Stimulated activated naive B cell treated with anti-CD40 and anti-IgM and Interleukin-4, amounts not matched to agents 10 μg/mL and 1 μg/mL and 100 μg/mL, for 72 hours (primary cell): ENCODE results near the gene PRPF18.
"Not testable (repeated sequence)": the region's sequence is repeated elsewhere in the genome, so short reads cannot be mapped to it uniquely, and the experiment has no call there.

Source experiments
- ATAC-seq, 2 donors: fragments of 150-1000 bp; cut with Tn5 transposase; replicated peaks; 2 replicates each; pipeline ENCODE4 v1.10.0; 2021; ENCODE audit warnings: moderate library complexity in 1 of 2
- DNase-seq: peaks from one replicate; pipeline ENCODE4 v3.0.0; 2021
- H3K27ac Mint-ChIP-seq: one replicate; pipeline ENCODE4 v1.8.0; 2022; ENCODE audit warnings: mild to moderate bottlenecking, mixed read lengths
- H3K27me3 Mint-ChIP-seq, 2 donors: one replicate each; pipeline ENCODE4 v1.8.0; 2022; ENCODE audit warnings: mixed read lengths in 2 of 2
- H3K36me3 Mint-ChIP-seq, 2 donors: one replicate each; pipeline ENCODE4 v1.8.0; 2022; ENCODE audit warnings: mixed read lengths in 2 of 2, mild to moderate bottlenecking in 1 of 2
- H3K4me1 Mint-ChIP-seq, 2 donors: one replicate each; pipeline ENCODE4 v1.8.0; 2022; ENCODE audit warnings: mixed read lengths in 2 of 2, mild to moderate bottlenecking in 1 of 2
- H3K4me3 Mint-ChIP-seq, 2 donors: one replicate each; pipeline ENCODE4 v1.8.0; 2022; ENCODE audit warnings: mild to moderate bottlenecking in 2 of 2, mixed read lengths in 2 of 2, moderate library complexity in 1 of 2
- H3K9me3 Mint-ChIP-seq, 2 donors: one replicate each; pipeline ENCODE4 v1.8.0; 2022; ENCODE audit warnings: mixed read lengths in 2 of 2, mild to moderate bottlenecking in 1 of 2

Gene PRPF18, protein sequence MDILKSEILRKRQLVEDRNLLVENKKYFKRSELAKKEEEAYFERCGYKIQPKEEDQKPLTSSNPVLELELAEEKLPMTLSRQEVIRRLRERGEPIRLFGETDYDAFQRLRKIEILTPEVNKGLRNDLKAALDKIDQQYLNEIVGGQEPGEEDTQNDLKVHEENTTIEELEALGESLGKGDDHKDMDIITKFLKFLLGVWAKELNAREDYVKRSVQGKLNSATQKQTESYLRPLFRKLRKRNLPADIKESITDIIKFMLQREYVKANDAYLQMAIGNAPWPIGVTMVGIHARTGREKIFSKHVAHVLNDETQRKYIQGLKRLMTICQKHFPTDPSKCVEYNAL

GRCh38 chr10:13586676-13587355 is at the start of gene PRPF18:
Gene PRPF18, plus strand, starts transcription at chr10:13586965. Its CDS starts 122 bp downstream, at chr10:13587087.
- DNase-seq (peak; percentile 94), ATAC-seq (peak; percentile 99)
- H3K27me3 Mint-ChIP-seq = peaks cover 13 to 17% of the 10 kb centered on the region in 2 donors
- H3K4me3 Mint-ChIP-seq = peak within 1 kb of the TSS; percentile 93 to 100
- H3K4me1 Mint-ChIP-seq = peaks cover 14 to 26% of the 10 kb centered on the region in 2 donors
- peaks cover 10 to 13% of the 10 kb centered on the region in 2 donors for H3K36me3 Mint-ChIP-seq
- H3K9me3 Mint-ChIP-seq = no peaks in the 10 kb centered on the region
- peak within 1 kb of the TSS; percentile 98 for H3K27ac Mint-ChIP-seq

DNA sequence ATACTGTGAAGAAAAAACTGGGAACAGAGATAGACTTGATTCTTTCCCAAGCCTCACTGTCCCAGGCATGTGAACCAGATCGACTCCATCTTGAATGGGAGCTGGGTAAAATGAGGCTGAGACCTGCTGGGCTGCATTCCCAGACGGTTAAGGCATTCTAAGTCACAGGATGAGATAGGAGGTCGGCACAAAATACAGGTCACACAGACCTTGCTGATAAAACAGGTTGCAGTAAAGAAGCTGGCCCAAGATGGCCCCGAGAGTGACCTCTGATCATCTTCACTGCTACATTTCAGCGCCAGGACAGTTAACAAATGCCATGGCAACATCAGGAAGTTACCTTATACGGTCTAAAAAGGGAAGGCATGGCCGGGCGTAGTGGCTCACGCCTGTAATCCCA is 48.8 kb upstream of the PRPF18 start:
- H3K36me3 Mint-ChIP-seq, H3K9me3 Mint-ChIP-seq, H3K27ac Mint-ChIP-seq, H3K4me1 Mint-ChIP-seq, DNase-seq, ATAC-seq, H3K4me3 Mint-ChIP-seq: not testable (repeated sequence)
- H3K27me3 Mint-ChIP-seq = peaks cover 39 to 68% of the 10 kb centered on the region in 2 donors

DNA sequence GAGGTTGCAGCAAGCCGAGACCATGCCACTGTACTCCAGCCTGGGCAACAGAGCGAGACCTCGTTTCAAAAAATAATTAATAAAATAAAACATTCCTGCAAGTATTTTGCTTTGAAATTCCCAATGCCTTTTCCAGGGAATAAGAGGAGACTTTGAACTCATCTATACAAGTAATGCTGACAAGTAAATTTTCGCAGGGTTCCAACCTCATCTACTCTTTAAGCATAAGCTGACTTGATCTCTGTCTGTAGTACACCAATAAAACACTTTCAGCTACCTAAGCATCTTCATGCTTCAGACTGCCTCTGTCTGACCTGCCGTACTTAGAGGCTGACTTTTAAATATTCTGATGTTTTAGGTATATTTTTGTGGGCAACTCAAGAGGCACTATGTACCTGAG is 44.2 kb upstream of the PRPF18 start:
- no peak for DNase-seq
- Mint-ChIP-seq H3K27ac (no peak overlapping the region), H3K27me3 (peaks cover 47 to 59% of the 10 kb centered on the region in 2 donors), H3K4me3 (no peak overlapping the region), H3K9me3 (peaks cover 0 to 5% of the 10 kb centered on the region in 2 donors), H3K36me3 (no peaks in the 10 kb centered on the region), H3K4me1 (no peaks in the 10 kb centered on the region)
- no peak for ATAC-seq

DNA sequence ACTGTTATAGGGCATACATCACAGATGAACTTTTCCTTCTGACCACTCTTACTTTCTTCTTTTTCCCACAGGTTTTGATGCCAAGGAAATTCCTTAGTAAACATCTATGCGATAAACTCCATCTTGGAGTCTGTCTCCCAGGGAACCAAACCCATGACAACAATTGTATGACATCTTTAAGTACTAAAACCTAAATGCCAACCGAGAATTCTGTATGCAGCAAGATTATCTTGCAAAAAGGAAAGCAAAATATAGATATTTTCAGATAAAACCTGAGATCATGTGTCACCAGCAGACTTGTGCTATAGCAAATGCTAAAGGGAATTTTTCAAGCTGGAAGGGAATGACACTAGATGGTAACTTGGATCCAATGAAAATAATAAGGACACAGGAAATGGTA is 36.0 kb upstream of the PRPF18 start:
- Mint-ChIP-seq H3K9me3 (peaks cover 8 to 16% of the 10 kb centered on the region in 2 donors), H3K4me1 (no peaks in the 10 kb centered on the region), H3K4me3 (no peak overlapping the region), H3K36me3 (peaks cover 0 to 2% of the 10 kb centered on the region in 2 donors), H3K27me3 (peaks cover 12 to 22% of the 10 kb centered on the region in 2 donors), H3K27ac (no peak overlapping the region)
- ATAC-seq = no peak
- DNase-seq = no peak

- Mint-ChIP-seq H3K36me3 (peaks cover 0 to 2% of the 10 kb centered on the region in 2 donors), H3K4me1 (peaks cover 5 to 6% of the 10 kb centered on the region in 2 donors), H3K9me3 (peaks cover 3 to 4% of the 10 kb centered on the region in 2 donors), H3K27me3 (peaks cover 3 to 6% of the 10 kb centered on the region in 2 donors), H3K4me3 (no peak overlapping the region), H3K27ac (no peak overlapping the region)
- ATAC-seq (no peak), DNase-seq (no peak)
Measured at GRCh38 chr10:13555884-13556510, 30.8 kb upstream of the PRPF18 start.

DNA sequence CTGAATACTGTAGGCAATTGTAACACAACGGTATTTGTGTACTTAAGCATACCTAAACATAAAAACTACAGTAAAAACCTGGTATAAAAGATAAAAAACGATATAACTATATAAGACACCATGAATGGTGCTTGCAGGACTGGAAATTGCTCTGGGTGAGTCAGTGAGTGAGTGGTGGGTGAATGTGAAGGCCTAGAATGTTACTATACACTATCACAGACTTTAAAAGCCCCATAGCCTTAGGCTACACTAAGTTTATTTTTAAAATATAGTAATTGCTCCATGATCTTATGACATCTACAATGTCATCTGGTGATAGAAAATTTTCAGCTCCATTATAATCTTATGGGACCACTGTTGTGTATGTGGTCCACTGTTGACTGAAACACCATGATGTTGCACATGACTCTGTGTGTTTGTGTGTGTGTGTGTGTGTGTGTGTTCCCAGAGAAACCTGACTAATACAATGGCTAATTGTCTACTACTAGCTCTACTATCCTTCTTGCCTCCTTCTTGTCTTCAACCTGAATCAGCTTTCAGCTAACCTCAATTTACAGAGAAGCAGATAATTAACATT is 27.6 kb upstream of the PRPF18 start:
- no peak overlapping the region for H3K27ac Mint-ChIP-seq
- H3K4me1 Mint-ChIP-seq = peaks cover 5 to 6% of the 10 kb centered on the region in 2 donors
- DNase-seq (no peak), ATAC-seq (no peak)
- H3K9me3 Mint-ChIP-seq = peaks cover 0 to 2% of the 10 kb centered on the region in 2 donors
- H3K27me3 Mint-ChIP-seq = peaks cover 0 to 9% of the 10 kb centered on the region in 2 donors
- no peak overlapping the region for H3K4me3 Mint-ChIP-seq
- H3K36me3 Mint-ChIP-seq = no peaks in the 10 kb centered on the region

GRCh38 chr10:13560597-13560996 is 26.2 kb upstream of the PRPF18 start:
- DNase-seq = no peak
- Mint-ChIP-seq H3K4me1 (peaks cover 5 to 6% of the 10 kb centered on the region in 2 donors), H3K9me3 (peaks cover 0 to 2% of the 10 kb centered on the region in 2 donors), H3K27me3 (peaks cover 5 to 17% of the 10 kb centered on the region in 2 donors), H3K4me3 (no peak overlapping the region), H3K27ac (no peak overlapping the region), H3K36me3 (no peaks in the 10 kb centered on the region)
- no peak for ATAC-seq

GRCh38 chr10:13563481-13564445 is 23.0 kb upstream of the PRPF18 start:
- Mint-ChIP-seq H3K27me3 (peaks cover 12 to 23% of the 10 kb centered on the region in 2 donors), H3K4me3 (no peak overlapping the region), H3K9me3 (no peaks in the 10 kb centered on the region), H3K4me1 (no peaks in the 10 kb centered on the region), H3K27ac (no peak overlapping the region), H3K36me3 (no peaks in the 10 kb centered on the region)
- DNase-seq = no peak
- ATAC-seq = no peak

DNA sequence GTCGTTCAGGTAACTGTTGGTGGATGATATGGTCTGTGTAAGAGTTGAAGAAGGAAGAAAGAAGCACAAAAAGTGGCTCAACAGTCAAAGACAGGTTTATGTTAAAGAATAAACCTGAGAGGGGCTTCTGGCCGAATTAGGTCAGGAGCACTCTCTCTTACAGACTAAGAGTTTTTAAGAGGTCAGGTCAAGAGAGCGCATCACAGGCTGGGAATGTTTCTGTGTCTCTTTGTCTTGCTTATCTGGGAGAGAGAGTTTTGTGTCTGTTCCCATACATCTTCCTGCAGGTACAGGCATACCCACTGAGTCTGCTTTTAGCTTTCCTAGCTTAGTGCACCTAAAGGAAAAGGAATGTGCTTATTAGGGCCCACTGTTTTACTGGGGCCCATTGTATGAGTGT is 22.2 kb upstream of the PRPF18 start:
- Mint-ChIP-seq H3K4me3 (no peak overlapping the region), H3K4me1 (no peaks in the 10 kb centered on the region), H3K9me3 (no peaks in the 10 kb centered on the region), H3K27me3 (peaks cover 20 to 26% of the 10 kb centered on the region in 2 donors), H3K36me3 (no peaks in the 10 kb centered on the region), H3K27ac (no peak overlapping the region)
- ATAC-seq (no peak), DNase-seq (no peak)

GRCh38 chr10:13567030-13567429 is 19.7 kb upstream of the PRPF18 start:
- Mint-ChIP-seq H3K4me1 (no peaks in the 10 kb centered on the region), H3K27me3 (peaks cover 26 to 27% of the 10 kb centered on the region in 2 donors), H3K36me3 (no peaks in the 10 kb centered on the region), H3K27ac (no peak overlapping the region), H3K9me3 (no peaks in the 10 kb centered on the region), H3K4me3 (no peak overlapping the region)
- no peak for ATAC-seq
- no peak for DNase-seq

GRCh38 chr10:13571541-13571940 is 15.2 kb upstream of the PRPF18 start:
- Mint-ChIP-seq H3K27ac (no peak overlapping the region), H3K27me3 (peaks cover 19 to 23% of the 10 kb centered on the region in 2 donors), H3K4me1 (no peaks in the 10 kb centered on the region), H3K36me3 (no peaks in the 10 kb centered on the region), H3K9me3 (peaks cover 5 to 11% of the 10 kb centered on the region in 2 donors), H3K4me3 (no peak overlapping the region)
- ATAC-seq (no peak), DNase-seq (no peak)

DNA sequence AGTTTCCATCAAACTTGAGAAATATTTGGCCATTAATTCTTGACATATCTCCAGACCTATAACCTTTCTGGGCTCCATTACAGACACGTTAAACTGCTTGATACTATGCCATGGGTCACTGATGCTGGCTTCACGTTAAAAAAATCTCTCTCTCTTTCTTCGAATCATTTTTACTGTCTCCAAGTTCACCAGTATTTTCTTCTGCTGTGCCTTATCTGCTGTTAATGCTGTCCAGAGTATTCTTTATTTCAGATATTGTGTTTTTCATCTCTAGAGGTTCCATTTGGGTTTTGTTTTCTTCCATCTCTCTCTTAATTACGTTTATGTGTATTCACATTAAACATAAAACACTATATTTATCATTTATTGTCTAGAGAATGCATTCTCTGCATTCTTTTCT is 12.8 kb upstream of the PRPF18 start:
- Mint-ChIP-seq H3K27ac (no peak overlapping the region), H3K4me1 (no peaks in the 10 kb centered on the region), H3K27me3 (peaks cover 21 to 22% of the 10 kb centered on the region in 2 donors), H3K9me3 (peaks cover 5 to 11% of the 10 kb centered on the region in 2 donors), H3K4me3 (no peak overlapping the region), H3K36me3 (no peaks in the 10 kb centered on the region)
- DNase-seq (no peak), ATAC-seq (no peak)

DNA sequence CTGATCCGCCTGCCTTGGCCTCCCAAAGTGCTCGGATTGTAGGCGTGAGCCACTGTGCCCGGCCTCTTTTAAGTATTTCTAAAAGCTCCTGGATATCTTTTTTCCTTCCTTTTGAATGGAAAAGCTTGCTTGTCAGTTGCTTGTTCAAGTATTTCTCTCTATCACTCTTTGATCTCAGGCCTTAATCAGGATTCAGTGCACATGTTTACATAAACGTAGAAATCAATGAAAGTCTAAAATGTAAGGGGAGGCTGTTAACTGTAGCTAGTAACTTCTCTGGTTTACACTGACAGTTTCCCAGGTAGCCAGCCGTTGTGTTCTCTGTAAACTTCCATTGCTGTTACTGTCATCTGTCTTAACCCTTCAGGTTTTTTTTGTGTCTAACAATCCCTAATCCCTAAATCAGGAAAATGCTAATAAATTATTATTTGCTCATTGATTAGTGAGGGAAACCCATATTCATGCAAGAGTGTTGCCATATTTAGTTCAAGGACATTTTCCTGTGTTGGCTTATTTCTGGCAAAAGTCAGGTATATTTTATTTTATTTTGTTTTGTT is 1.5 kb upstream of the PRPF18 start:
- Mint-ChIP-seq H3K27ac (no peak overlapping the region), H3K27me3 (peaks cover 21 to 32% of the 10 kb centered on the region in 2 donors), H3K4me3 (no peak overlapping the region), H3K9me3 (no peaks in the 10 kb centered on the region), H3K36me3 (peaks cover 9 to 10% of the 10 kb centered on the region in 2 donors), H3K4me1 (peaks cover 14 to 26% of the 10 kb centered on the region in 2 donors)
- DNase-seq (no peak), ATAC-seq (no peak)
